ENCODE data around the gene ORMDL3. TPM values are rescaled to one million over a fixed set of nuclear protein-coding genes. Genes with fewer than 3 reads are reported as not detected.

The ORMDL3 gene
- total and polyA plus RNA-seq, 10 of the 15 experiments (the other 5 are each of a cell fraction or from before 2014, with no cell fraction given) = 8.8 to 98.1 (median 49.9) TPM

- TF ChIP-seq EP300 (IDR thresholded peaks at IDR 0.05; ENCODE audit: borderline replicate concordance in 1 of 2, control insufficient read depth in 1 of 2, low read depth in 2 of 2, low read length in 2 of 2) (0 out of 4 replicates have a peak, but pooled peaks of 1 of the 2 experiments have one; percentile 10), ZNF207 (IDR thresholded peaks at IDR 0.05; ENCODE audit: borderline replicate concordance) (peak; percentile 83; the same call in 1 of the 2 replicates), BRCA1 (IDR thresholded peaks at IDR 0.05; ENCODE audit: low read depth, low read length) (no peak), EZH2 (IDR thresholded peaks at IDR 0.05; ENCODE audit: borderline replicate concordance, control insufficient read depth, low read depth, low read length) (no peak), SMAD1 (IDR thresholded peaks at IDR 0.05; ENCODE audit: low read depth, partially characterized antibody) (no peak), POLR2AphosphoS5 (IDR thresholded peaks at IDR 0.05; ENCODE audit: low read length) (no peak), ZBTB11 (CRISPR knock-in tag; IDR thresholded peaks at IDR 0.05) (no peak), PML (IDR thresholded peaks at IDR 0.05; ENCODE audit: low read length) (no peak; the same call in 1 of the 2 replicates), ELK1 (IDR thresholded peaks at IDR 0.05; ENCODE audit: low read depth, low read length) (peak; percentile 71), SPI1 (IDR thresholded peaks at IDR 0.05; ENCODE audit: borderline replicate concordance, insufficient read depth, low read depth, low read length) (no peak), ZNF592 (IDR thresholded peaks at IDR 0.05) (no peak), IRF5 (IDR thresholded peaks at IDR 0.05; ENCODE audit: borderline replicate concordance) (no peak), RCOR1 (conservative IDR thresholded peaks at IDR 0.05; ENCODE audit: low read depth, low read length) (no peak), SRF (IDR thresholded peaks at IDR 0.05; ENCODE audit: low read depth in 2 of 2, low read length in 2 of 2) (peak; percentile 72 to 96), HDAC2 (IDR thresholded peaks at IDR 0.05) (no peak), ZNF384 (IDR thresholded peaks at IDR 0.05; ENCODE audit: borderline replicate concordance, low read depth, low read length) (no peak), TAF1 (IDR thresholded peaks at IDR 0.05; ENCODE audit: borderline replicate concordance, low read depth, low read length) (peak; percentile 66; the same call in 1 of the 2 replicates), KAT2A (conservative IDR thresholded peaks at IDR 0.05; ENCODE audit: control insufficient read depth, low read depth, low read length) (no peak), ZNF24 (IDR thresholded peaks at IDR 0.05) (no peak)
These were observed at the start of gene ORMDL3, which contains the start of gene LRRC3C (continued) for GRCh38 chr17:39927101-39927928.

All from GM12878 (cell line).